ENCODE results near the gene TGFBR3. TPM values are rescaled to one million over a fixed set of nuclear protein-coding genes. Genes with fewer than 3 reads are reported as not detected.
A peak's percentile ranks its signal among the peaks of the same experiment; 100 is the strongest.

The TGFBR3 gene
- total and polyA plus RNA-seq, 9 of the 15 experiments (the other 6 are each of a cell fraction or from before 2014, with no cell fraction given) = 3.6 to 32.4 (median 15.6) TPM

DNA sequence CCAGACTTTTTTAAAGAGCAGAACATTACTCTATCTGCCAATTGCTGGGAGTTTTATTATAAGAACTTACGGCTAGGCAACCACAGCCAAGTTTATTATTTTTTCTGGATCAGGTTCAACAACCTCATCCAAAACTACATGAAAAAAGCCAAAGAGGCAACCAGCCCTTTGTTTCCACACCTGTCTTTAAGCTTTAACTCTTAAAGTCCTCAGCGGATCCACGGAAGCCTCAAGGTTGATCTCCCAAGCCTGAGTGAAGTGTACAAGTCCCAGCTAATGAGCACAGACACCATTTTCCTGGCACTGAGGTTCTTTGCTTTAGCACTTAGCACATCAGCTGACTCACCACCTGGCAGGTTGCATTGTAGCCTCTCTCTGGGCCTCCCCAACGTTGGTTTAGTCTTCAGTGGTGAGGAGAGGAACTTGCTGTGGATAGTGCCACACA, 143.1 kb downstream of the TGFBR3 start:
- Histone ChIP-seq H3K79me2 (ENCODE audit: control insufficient read depth, insufficient read depth, low read length) (no peaks in the 10 kb centered on the region), H3K27ac (ENCODE audit: extremely low read depth, low read depth, low read length) (no peak overlapping the region), H4K20me1 (replicated peaks; ENCODE audit: control insufficient read depth, insufficient read depth, low read length) (no peaks in the 10 kb centered on the region), H3K27me3 (ENCODE audit: control insufficient read depth in 2 of 2, insufficient read depth in 2 of 2, low read length in 2 of 2) (no peaks in the 10 kb centered on the region), H3K9me3 (replicated peaks; ENCODE audit: control insufficient read depth, insufficient read depth, low read depth, low read length) (peaks cover 10% of the 10 kb centered on the region; the same call in 1 of the 2 replicates), H3K9ac (ENCODE audit: insufficient read depth in 1 of 2, low read depth in 2 of 2, low read length in 2 of 2) (no peak overlapping the region), H3K36me3 (ENCODE audit: control insufficient read depth, insufficient read depth, low read length) (peaks cover 8% of the 10 kb centered on the region), H3K9me1 (ENCODE audit: control insufficient read depth, insufficient read depth, low read length) (no peaks in the 10 kb centered on the region), H2AFZ (ENCODE audit: low read depth, low read length) (no peak overlapping the region), H3K4me2 (ENCODE audit: insufficient read depth, low read length) (no peak overlapping the region), H3K4me3 (no peak overlapping the region), H3K4me1 (replicated peaks in 1 of 2; ENCODE audit: control insufficient read depth in 2 of 2, insufficient read depth in 2 of 2, low read length in 2 of 2) (no peaks in the 10 kb centered on the region)
- POLR2A ChIA-PET = interaction anchor here (0.9 kb wide), 1 partner anchor 11 kb away, joined by 4 read pairs; no protein-coding TSS in a partner anchor
- DNase-seq (ENCODE audit: extremely low read depth in 1 of 4, low spot score in 3 of 4) (no peak), FAIRE-seq (no peak), ATAC-seq (no peak)
- in situ Hi-C loops (cut with MboI) (no loop called here), intact Hi-C loops (cut with micrococcal nuclease) (no loop called here)
- no TSS peak for BruUV-seq (replicated peaks)
- 76% methylated on average over 4 of the region's 4 CpGs for WGBS (ENCODE audit: insufficient coverage, low coverage, missing lambda C conversion rate)
- CTCF ChIA-PET (ENCODE audit: low intra/inter-chr PET ratio) = no interaction called here
- TF ChIP-seq SMAD4 (CRISPR knock-in tag; conservative IDR thresholded peaks at IDR 0.05) = no peak
- TF ChIP-seq, protein P1, sequence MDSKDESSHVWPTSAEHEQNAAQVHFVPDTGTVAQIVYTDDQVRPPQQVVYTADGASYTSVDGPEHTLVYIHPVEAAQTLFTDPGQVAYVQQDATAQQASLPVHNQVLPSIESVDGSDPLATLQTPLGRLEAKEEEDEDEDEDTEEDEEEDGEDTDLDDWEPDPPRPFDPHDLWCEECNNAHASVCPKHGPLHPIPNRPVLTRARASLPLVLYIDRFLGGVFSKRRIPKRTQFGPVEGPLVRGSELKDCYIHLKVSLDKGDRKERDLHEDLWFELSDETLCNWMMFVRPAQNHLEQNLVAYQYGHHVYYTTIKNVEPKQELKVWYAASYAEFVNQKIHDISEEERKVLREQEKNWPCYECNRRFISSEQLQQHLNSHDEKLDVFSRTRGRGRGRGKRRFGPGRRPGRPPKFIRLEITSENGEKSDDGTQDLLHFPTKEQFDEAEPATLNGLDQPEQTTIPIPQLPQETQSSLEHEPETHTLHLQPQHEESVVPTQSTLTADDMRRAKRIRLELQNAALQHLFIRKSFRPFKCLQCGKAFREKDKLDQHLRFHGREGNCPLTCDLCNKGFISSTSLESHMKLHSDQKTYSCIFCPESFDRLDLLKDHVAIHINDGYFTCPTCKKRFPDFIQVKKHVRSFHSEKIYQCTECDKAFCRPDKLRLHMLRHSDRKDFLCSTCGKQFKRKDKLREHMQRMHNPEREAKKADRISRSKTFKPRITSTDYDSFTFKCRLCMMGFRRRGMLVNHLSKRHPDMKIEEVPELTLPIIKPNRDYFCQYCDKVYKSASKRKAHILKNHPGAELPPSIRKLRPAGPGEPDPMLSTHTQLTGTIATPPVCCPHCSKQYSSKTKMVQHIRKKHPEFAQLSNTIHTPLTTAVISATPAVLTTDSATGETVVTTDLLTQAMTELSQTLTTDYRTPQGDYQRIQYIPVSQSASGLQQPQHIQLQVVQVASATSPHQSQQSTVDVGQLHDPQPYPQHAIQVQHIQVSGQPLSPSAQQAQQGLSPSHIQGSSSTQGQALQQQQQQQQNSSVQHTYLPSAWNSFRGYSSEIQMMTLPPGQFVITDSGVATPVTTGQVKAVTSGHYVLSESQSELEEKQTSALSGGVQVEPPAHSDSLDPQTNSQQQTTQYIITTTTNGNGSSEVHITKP (IDR thresholded peaks at IDR 0.05; ENCODE audit: partially characterized antibody) = peak; percentile 57
- no peak for TF ChIP-seq SAFB (IDR thresholded peaks at IDR 0.05; ENCODE audit: borderline replicate concordance, low read depth, low read length)
- no peak for TF ChIP-seq ZNF3 (CRISPR knock-in tag; IDR thresholded peaks at IDR 0.05)
